Upper lobe of left lung (tissue), 6 donors: Measurements from ENCODE around the gene PARVG. TPM values are rescaled to one million over a fixed set of nuclear protein-coding genes. Genes with fewer than 3 reads are reported as not detected.

Experiments
- ATAC-seq, 2 donors: fragments of 200-7000 bp; cut with Tn5 transposase; one replicate each; pipeline ENCODE4 v1.9.1; 2022; ENCODE audit warnings: mild to moderate bottlenecking in 2 of 2, moderate library complexity in 2 of 2; ENCODE audit not compliant: low FRiP score in 2 of 2
- DNase-seq, 2 donors: peaks; one replicate each; pipeline ENCODE4 v3.0.0-alpha.2; 2019 to 2020
- H3K27ac ChIP-seq, 4 donors: fragments of 200-600 bp; sonication (generic); one replicate each; pipeline ENCODE4 v1.5.1; 2016 to 2019
- H3K27me3 ChIP-seq, 4 donors: fragments of 200-600 bp; sonication (generic); one replicate each; pipeline ENCODE4 v1.5.1; 2017 to 2019
- H3K36me3 ChIP-seq, 4 donors: fragments of 200-600 bp; sonication (generic); one replicate each; pipeline ENCODE4 v1.5.1; 2016 to 2019
- H3K4me1 ChIP-seq, 4 donors: fragments of 200-600 bp; sonication (generic); one replicate each; pipeline ENCODE4 v1.5.1; 2018 to 2019
- H3K4me3 ChIP-seq, 4 donors: fragments of 200-600 bp; sonication (generic); one replicate each; pipeline ENCODE4 v1.5.1; 2017 to 2019; ENCODE audit warnings: mild to moderate bottlenecking in 2 of 4, moderate library complexity in 1 of 4
- H3K9me3 ChIP-seq, 4 donors: fragments of 200-600 bp; sonication (generic); one replicate each; pipeline ENCODE4 v1.5.1; 2018 to 2019
- CTCF ChIP-seq, 6 experiments: fragments of 450-650 bp in 4 of 6; fragments of 200-600 bp in 2 of 6; sonication (generic) in 2 of 6; IDR thresholded peaks; one replicate each; pipeline ENCODE4 v1.5.1; 2016 to 2019; ENCODE audit warnings: antibody characterized with exemption in 6 of 6
- EP300 ChIP-seq, 4 donors: sonication (generic); formaldehyde crosslinking; IDR thresholded peaks; one replicate each; pipeline ENCODE4 v1.5.1; 2017; ENCODE audit warnings: antibody characterized with exemption in 4 of 4, control low read depth in 2 of 4
- POLR2A ChIP-seq, 4 donors: fragments of 450-650 bp; IDR thresholded peaks; one replicate each; pipeline ENCODE4 v1.5.1; 2016 to 2017; ENCODE audit warnings: antibody characterized with exemption in 4 of 4, mild to moderate bottlenecking in 2 of 4
- POLR2AphosphoS5 ChIP-seq, 2 donors: sonication (generic); formaldehyde crosslinking; IDR thresholded peaks; one replicate each; pipeline ENCODE4 v1.5.1; 2017; ENCODE audit warnings: antibody characterized with exemption in 2 of 2
- whole genome bisulfite sequencing, 2 donors: methylation state at CpG; one replicate each; pipeline ENCODE4 v1.1.5; 2017 to 2018; 5-methylcytosine and 5-hydroxymethylcytosine counted together
- total RNA-seq, 6 donors: library from RNA; depleted of rRNA in 4 of 6; stranded (reverse); fragments of >200 nt in 4 of 6; gene quantifications; one replicate each; pipeline versions ENCODE4 v1.1.0 to v1.2.1, GENCODE V29; 2016 to 2021
- donor health status: DM: no; HTN: no; CAD: no; lungs with moderate emphysema.
- donor health status: DM: no; HTN: yes; CAD: no; lungs with severe emphysema.

Gene PARVG
- total RNA-seq, 6 donors from 2014 or later = 42.4 to 315 (median 82.4) TPM

- Histone ChIP-seq H3K27ac (no peak overlapping the region), H3K9me3 (no peaks in the 10 kb centered on the region), H3K4me3 (no peak overlapping the region), H3K4me1 (peaks cover 0 to 12% (median 0%) of the 10 kb centered on the region in 4 donors), H3K27me3 (no peaks in the 10 kb centered on the region), H3K36me3 (peaks cover 0 to 42% (median 13%) of the 10 kb centered on the region in 4 donors)
- DNase-seq (no peak), ATAC-seq (no peak)
- 89 to 94% methylated on average over 13 of the region's 13 CpGs for WGBS, 2 donors
- no peak for TF ChIP-seq POLR2AphosphoS5 (IDR thresholded peaks at IDR 0.05)
- no peak for TF ChIP-seq EP300 (IDR thresholded peaks at IDR 0.05)
- no peak for TF ChIP-seq POLR2A (IDR thresholded peaks at IDR 0.05)
- no peak for TF ChIP-seq CTCF (IDR thresholded peaks at IDR 0.05)
These were observed 17.8 kb upstream of the PARVG start for GRCh38 chr22:44162960-44163359.

- Histone ChIP-seq H3K4me1 (peaks cover 0 to 12% (median 0%) of the 10 kb centered on the region in 4 donors), H3K4me3 (no peak overlapping the region), H3K36me3 (peaks cover 0 to 41% (median 13%) of the 10 kb centered on the region in 4 donors), H3K27ac (no peak overlapping the region), H3K27me3 (no peaks in the 10 kb centered on the region), H3K9me3 (no peaks in the 10 kb centered on the region)
- DNase-seq = peak in 1 of 2 donors; percentile 55
- TF ChIP-seq POLR2AphosphoS5 (IDR thresholded peaks at IDR 0.05) (no peak), EP300 (IDR thresholded peaks at IDR 0.05) (no peak), CTCF (IDR thresholded peaks at IDR 0.05) (no peak)
- no peak for ATAC-seq
- 72 to 100% methylated on average over 6 to 18 of the region's 18 CpGs for WGBS, 2 donors
These were observed 17.2 kb upstream of the PARVG start for GRCh38 chr22:44163536-44163935.

DNA sequence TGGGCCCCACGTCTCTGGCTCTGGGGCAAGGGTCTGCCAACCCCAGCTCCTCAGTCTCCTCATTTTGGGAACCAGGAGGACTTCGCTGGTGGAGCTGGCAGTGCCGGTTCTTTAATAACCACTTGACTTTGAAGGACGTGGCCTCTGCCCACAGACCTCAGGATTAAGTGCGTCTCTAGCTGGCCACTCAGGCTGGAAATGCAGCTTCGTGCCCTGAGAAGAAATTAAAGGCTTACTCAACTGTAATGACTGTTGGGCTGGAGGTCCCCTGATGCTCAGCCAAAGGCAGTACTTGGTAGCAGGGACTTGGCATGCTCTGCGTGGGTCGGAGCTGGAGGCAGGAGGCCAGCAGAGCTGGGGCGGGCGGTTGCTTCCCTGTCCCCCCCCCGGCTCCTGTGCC lies 16.7 kb upstream of the PARVG start:
- DNase-seq (peak in 1 of 2 donors; percentile 72), ATAC-seq (no peak)
- Histone ChIP-seq H3K27ac (no peak overlapping the region), H3K9me3 (no peaks in the 10 kb centered on the region), H3K36me3 (peaks cover 0 to 42% (median 13%) of the 10 kb centered on the region in 4 donors), H3K4me3 (no peak overlapping the region), H3K4me1 (peaks cover 0 to 12% (median 0%) of the 10 kb centered on the region in 4 donors), H3K27me3 (no peaks in the 10 kb centered on the region)
- TF ChIP-seq POLR2AphosphoS5 (IDR thresholded peaks at IDR 0.05) (no peak), POLR2A (IDR thresholded peaks at IDR 0.05) (no peak), EP300 (IDR thresholded peaks at IDR 0.05) (no peak), CTCF (IDR thresholded peaks at IDR 0.05) (no peak)
- 66 to 71% methylated on average over 5 to 11 of the region's 11 CpGs for WGBS, 2 donors

DNA sequence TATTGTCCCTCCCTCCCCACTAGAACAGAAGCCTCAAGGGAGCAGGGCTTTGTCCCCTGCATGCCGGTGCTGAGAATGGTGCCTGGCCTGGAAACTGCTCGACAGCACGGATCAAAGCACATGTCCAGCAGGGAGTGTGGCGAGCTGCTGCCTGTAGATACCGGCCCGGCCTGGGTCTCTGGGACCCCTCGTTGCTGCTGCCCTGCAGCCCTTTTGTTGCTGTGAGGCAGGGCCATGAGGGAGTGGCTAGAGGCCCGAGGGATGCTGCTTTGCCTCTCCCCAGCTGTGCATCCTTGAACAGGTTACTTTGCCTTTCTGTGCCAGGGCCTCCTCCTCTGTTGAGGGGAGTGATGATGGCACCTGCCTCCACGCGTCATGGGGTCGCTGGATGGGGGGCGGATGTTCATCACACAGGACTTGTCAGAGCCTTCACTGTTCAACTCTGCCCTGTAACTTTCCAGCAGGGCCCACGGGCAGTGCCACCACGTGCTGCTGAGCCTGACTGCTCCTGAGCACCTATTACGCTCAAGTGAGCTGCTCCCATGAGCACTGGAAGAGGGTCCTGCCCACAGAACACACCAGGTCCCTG lies 15.3 kb upstream of the PARVG start:
- Histone ChIP-seq H3K36me3 (peaks cover 0 to 41% (median 13%) of the 10 kb centered on the region in 4 donors), H3K27me3 (no peaks in the 10 kb centered on the region), H3K27ac (no peak overlapping the region), H3K4me3 (no peak overlapping the region), H3K9me3 (no peaks in the 10 kb centered on the region), H3K4me1 (peaks cover 0 to 12% (median 0%) of the 10 kb centered on the region in 4 donors)
- ATAC-seq = no peak
- WGBS, 2 donors = 93 to 94% methylated on average over 11 to 15 of the region's 15 CpGs
- DNase-seq = no peak
- TF ChIP-seq CTCF (IDR thresholded peaks at IDR 0.05) = no peak
- TF ChIP-seq POLR2A (IDR thresholded peaks at IDR 0.05) = no peak
- TF ChIP-seq EP300 (IDR thresholded peaks at IDR 0.05) = no peak
- TF ChIP-seq POLR2AphosphoS5 (IDR thresholded peaks at IDR 0.05) = no peak
